ENCODE measurements around the gene TBC1D19. TPM values are rescaled to one million over a fixed set of nuclear protein-coding genes. Genes with fewer than 3 reads are reported as not detected.

The TBC1D19 gene
- total and polyA plus RNA-seq, 3 experiments from 2014 or later, result 4.4 to 6.3 (median 5.1) TPM

- CTCF ChIA-PET, result interaction anchor here (1.0 kb wide), 1 partner anchor 158 kb away, joined by 3 read pairs; the partner anchor contains the start of gene TBC1D19
- H3K4me1 ChIP-seq (ENCODE audit: insufficient read depth, low read length), result no peaks in the 10 kb centered on the region
- no peak for DNase-seq
- no peak overlapping the region for H3K27ac Mint-ChIP-seq
- no peaks in the 10 kb centered on the region for H3K27me3 ChIP-seq (ENCODE audit: insufficient read depth, low read length, poor library complexity, severe bottlenecking)
- H3K4me3 ChIP-seq (ENCODE audit: low read length), result no peak overlapping the region
- H3K36me3 Mint-ChIP-seq, result peaks cover 12 to 37% (median 28%) of the 10 kb centered on the region in 3 donors
- H3K4me3 Mint-ChIP-seq, result no peak overlapping the region
- H3K4me1 Mint-ChIP-seq, result peaks cover 0 to 2% (median 2%) of the 10 kb centered on the region in 3 donors
- peaks cover 0 to 13% (median 3%) of the 10 kb centered on the region in 5 donors for H3K9me3 Mint-ChIP-seq
- H3K27ac ChIP-seq (ENCODE audit: low read depth, low read length), result no peak overlapping the region
- H3K27me3 Mint-ChIP-seq, result no peaks in the 10 kb centered on the region
- no peaks in the 10 kb centered on the region for H3K9me3 ChIP-seq (ENCODE audit: low read length)
- POLR2A ChIA-PET, result no interaction called here
- no peaks in the 10 kb centered on the region for H3K36me3 ChIP-seq (ENCODE audit: insufficient read depth, low read length)
Measured at GRCh38 chr4:26741491-26741871, 157.6 kb downstream of the TBC1D19 start.

GRCh38 chr4:26746802-26747213 lies 162.9 kb downstream of the TBC1D19 start:
- CTCF ChIA-PET, result no interaction called here
- Histone ChIP-seq H3K4me3 (ENCODE audit: low read length) (no peak overlapping the region), H3K27ac (ENCODE audit: low read depth, low read length) (no peak overlapping the region), H3K9me3 (ENCODE audit: low read length) (no peaks in the 10 kb centered on the region), H3K4me1 (ENCODE audit: insufficient read depth, low read length) (no peaks in the 10 kb centered on the region), H3K36me3 (ENCODE audit: insufficient read depth, low read length) (no peaks in the 10 kb centered on the region), H3K27me3 (ENCODE audit: insufficient read depth, low read length, poor library complexity, severe bottlenecking) (no peaks in the 10 kb centered on the region)
- no peak for DNase-seq
- Mint-ChIP-seq H3K9me3 (peaks cover 0 to 13% (median 3%) of the 10 kb centered on the region in 5 donors), H3K4me3 (peak overlapping the region in 1 of 7 donors; percentile 18), H3K27me3 (no peaks in the 10 kb centered on the region), H3K27ac (no peak overlapping the region), H3K4me1 (peaks cover 5 to 10% (median 9%) of the 10 kb centered on the region in 3 donors), H3K36me3 (peaks cover 25 to 60% (median 45%) of the 10 kb centered on the region in 3 donors)
- POLR2A ChIA-PET, result no interaction called here

GRCh38 chr4:26748811-26749210 lies 164.9 kb downstream of the TBC1D19 start:
- ChIA-PET CTCF (no interaction called here), POLR2A (no interaction called here)
- Histone ChIP-seq H3K9me3 (ENCODE audit: low read length) (no peaks in the 10 kb centered on the region), H3K27ac (ENCODE audit: low read depth, low read length) (no peak overlapping the region), H3K27me3 (ENCODE audit: insufficient read depth, low read length, poor library complexity, severe bottlenecking) (no peaks in the 10 kb centered on the region), H3K4me3 (ENCODE audit: low read length) (no peak overlapping the region), H3K36me3 (ENCODE audit: insufficient read depth, low read length) (no peaks in the 10 kb centered on the region), H3K4me1 (ENCODE audit: insufficient read depth, low read length) (no peaks in the 10 kb centered on the region)
- Mint-ChIP-seq H3K27ac (peak overlapping the region in 1 of 8 donors; percentile 5), H3K4me1 (peaks cover 5 to 10% (median 9%) of the 10 kb centered on the region in 3 donors), H3K36me3 (peaks cover 21 to 63% (median 27%) of the 10 kb centered on the region in 3 donors), H3K9me3 (peaks cover 0 to 8% (median 2%) of the 10 kb centered on the region in 5 donors), H3K4me3 (no peak overlapping the region), H3K27me3 (no peaks in the 10 kb centered on the region)
- DNase-seq, result no peak

GRCh38 chr4:26749867-26750266 lies 166.0 kb downstream of the TBC1D19 start:
- peaks cover 0 to 2% (median 0%) of the 10 kb centered on the region in 5 donors for H3K9me3 Mint-ChIP-seq
- no peaks in the 10 kb centered on the region for H3K27me3 ChIP-seq (ENCODE audit: insufficient read depth, low read length, poor library complexity, severe bottlenecking)
- no peaks in the 10 kb centered on the region for H3K36me3 ChIP-seq (ENCODE audit: insufficient read depth, low read length)
- no peak overlapping the region for H3K4me3 ChIP-seq (ENCODE audit: low read length)
- peaks cover 5 to 10% (median 9%) of the 10 kb centered on the region in 3 donors for H3K4me1 Mint-ChIP-seq
- H3K27me3 Mint-ChIP-seq, result no peaks in the 10 kb centered on the region
- no peaks in the 10 kb centered on the region for H3K9me3 ChIP-seq (ENCODE audit: low read length)
- peaks cover 19 to 62% (median 21%) of the 10 kb centered on the region in 3 donors for H3K36me3 Mint-ChIP-seq
- H3K27ac ChIP-seq (ENCODE audit: low read depth, low read length), result no peak overlapping the region
- POLR2A ChIA-PET, result no interaction called here
- H3K4me3 Mint-ChIP-seq, result no peak overlapping the region
- H3K4me1 ChIP-seq (ENCODE audit: insufficient read depth, low read length), result no peaks in the 10 kb centered on the region
- peak overlapping the region in 1 of 8 donors; percentile 48 for H3K27ac Mint-ChIP-seq
- CTCF ChIA-PET, result no interaction called here
- no peak for DNase-seq

- ChIA-PET CTCF (no interaction called here), POLR2A (no interaction called here)
- Mint-ChIP-seq H3K36me3 (peaks cover 14 to 65% (median 22%) of the 10 kb centered on the region in 3 donors), H3K27me3 (no peaks in the 10 kb centered on the region), H3K4me1 (peaks cover 5 to 10% (median 9%) of the 10 kb centered on the region in 3 donors), H3K27ac (no peak overlapping the region), H3K4me3 (no peak overlapping the region), H3K9me3 (peaks cover 0 to 2% (median 0%) of the 10 kb centered on the region in 5 donors)
- Histone ChIP-seq H3K36me3 (ENCODE audit: insufficient read depth, low read length) (no peaks in the 10 kb centered on the region), H3K27me3 (ENCODE audit: insufficient read depth, low read length, poor library complexity, severe bottlenecking) (no peaks in the 10 kb centered on the region), H3K4me1 (ENCODE audit: insufficient read depth, low read length) (no peaks in the 10 kb centered on the region), H3K9me3 (ENCODE audit: low read length) (no peaks in the 10 kb centered on the region), H3K4me3 (ENCODE audit: low read length) (no peak overlapping the region), H3K27ac (ENCODE audit: low read depth, low read length) (no peak overlapping the region)
- no peak for DNase-seq
Measured at GRCh38 chr4:26751004-26751403, 167.1 kb downstream of the TBC1D19 start.

GRCh38 chr4:26751838-26752237 lies 168.0 kb downstream of the TBC1D19 start:
- peaks cover 9 to 65% (median 18%) of the 10 kb centered on the region in 3 donors for H3K36me3 Mint-ChIP-seq
- Histone ChIP-seq H3K27ac (ENCODE audit: low read depth, low read length) (no peak overlapping the region), H3K4me1 (ENCODE audit: insufficient read depth, low read length) (no peaks in the 10 kb centered on the region), H3K36me3 (ENCODE audit: insufficient read depth, low read length) (no peaks in the 10 kb centered on the region), H3K27me3 (ENCODE audit: insufficient read depth, low read length, poor library complexity, severe bottlenecking) (no peaks in the 10 kb centered on the region), H3K4me3 (ENCODE audit: low read length) (no peak overlapping the region), H3K9me3 (ENCODE audit: low read length) (no peaks in the 10 kb centered on the region)
- H3K4me3 Mint-ChIP-seq, result no peak overlapping the region
- H3K27me3 Mint-ChIP-seq, result no peaks in the 10 kb centered on the region
- no peak overlapping the region for H3K27ac Mint-ChIP-seq
- no peak for DNase-seq
- H3K4me1 Mint-ChIP-seq, result peaks cover 3 to 5% (median 3%) of the 10 kb centered on the region in 3 donors
- H3K9me3 Mint-ChIP-seq, result no peaks in the 10 kb centered on the region
- CTCF ChIA-PET, result no interaction called here
- POLR2A ChIA-PET, result no interaction called here

GRCh38 chr4:26753187-26753586 lies 169.3 kb downstream of the TBC1D19 start:
- H3K27me3 ChIP-seq (ENCODE audit: insufficient read depth, low read length, poor library complexity, severe bottlenecking), result no peaks in the 10 kb centered on the region
- Mint-ChIP-seq H3K4me3 (no peak overlapping the region), H3K36me3 (peaks cover 9 to 69% (median 24%) of the 10 kb centered on the region in 3 donors), H3K4me1 (peaks cover 0 to 2% (median 0%) of the 10 kb centered on the region in 3 donors), H3K27me3 (no peaks in the 10 kb centered on the region), H3K27ac (peak overlapping the region in 1 of 8 donors; percentile 6), H3K9me3 (no peaks in the 10 kb centered on the region)
- no peak for DNase-seq
- H3K4me1 ChIP-seq (ENCODE audit: insufficient read depth, low read length), result no peaks in the 10 kb centered on the region
- no peaks in the 10 kb centered on the region for H3K9me3 ChIP-seq (ENCODE audit: low read length)
- no peak overlapping the region for H3K27ac ChIP-seq (ENCODE audit: low read depth, low read length)
- ChIA-PET POLR2A (no interaction called here), CTCF (no interaction called here)
- H3K4me3 ChIP-seq (ENCODE audit: low read length), result no peak overlapping the region
- H3K36me3 ChIP-seq (ENCODE audit: insufficient read depth, low read length), result no peaks in the 10 kb centered on the region

- Mint-ChIP-seq H3K27ac (no peak overlapping the region), H3K9me3 (no peaks in the 10 kb centered on the region), H3K4me3 (no peak overlapping the region), H3K27me3 (no peaks in the 10 kb centered on the region), H3K4me1 (peaks cover 0 to 2% (median 0%) of the 10 kb centered on the region in 3 donors), H3K36me3 (peaks cover 5 to 68% (median 23%) of the 10 kb centered on the region in 3 donors)
- Histone ChIP-seq H3K9me3 (ENCODE audit: low read length) (no peaks in the 10 kb centered on the region), H3K27ac (ENCODE audit: low read depth, low read length) (no peak overlapping the region), H3K36me3 (ENCODE audit: insufficient read depth, low read length) (no peaks in the 10 kb centered on the region), H3K4me3 (ENCODE audit: low read length) (no peak overlapping the region), H3K4me1 (ENCODE audit: insufficient read depth, low read length) (no peaks in the 10 kb centered on the region), H3K27me3 (ENCODE audit: insufficient read depth, low read length, poor library complexity, severe bottlenecking) (no peaks in the 10 kb centered on the region)
- ChIA-PET CTCF (no interaction called here), POLR2A (no interaction called here)
- DNase-seq, result no peak
Measured at GRCh38 chr4:26753617-26754016, 169.7 kb downstream of the TBC1D19 start.
